WTC11 (cell line): ENCODE data around the gene TM9SF4. TPM values are rescaled to one million over a fixed set of nuclear protein-coding genes. Genes with fewer than 3 reads are reported as not detected.

Source experiments
- ATAC-seq: fragments of 200-7000 bp; cut with Tn5 transposase; 2 replicates; pipeline ENCODE4 v1.10.0; 2021; ENCODE audit warnings: mild to moderate bottlenecking, moderate library complexity
- CTCF ChIA-PET: fragments of 300-600 bp; sonication (Branson Sonifier 250); formaldehyde crosslinking; loops from one replicate; lab custom pipeline; 2021; ENCODE audit warnings: antibody characterized with exemption; lab: Charles Lee
- POLR2A ChIA-PET: fragments of 350-600 bp; sonication (Branson Sonifier 250); formaldehyde crosslinking; loops from one replicate; lab custom pipeline; 2021; ENCODE audit warnings: antibody characterized with exemption; lab: Charles Lee
- DNase-seq: peaks from one replicate; pipeline ENCODE4 v3.0.0; 2021; ENCODE audit warnings: low spot score
- H3K27ac Mint-ChIP-seq: 2 replicates; pipeline ENCODE4 v1.8.0; 2021; ENCODE audit warnings: mixed read lengths
- H3K27me3 Mint-ChIP-seq: 2 replicates; pipeline ENCODE4 v1.8.0; 2021; ENCODE audit warnings: low read depth, mild to moderate bottlenecking, moderate library complexity, mixed read lengths
- H3K36me3 Mint-ChIP-seq: 2 replicates; pipeline ENCODE4 v1.8.0; 2021; ENCODE audit warnings: mixed read lengths
- H3K4me1 Mint-ChIP-seq: 2 replicates; pipeline ENCODE4 v1.8.0; 2022; ENCODE audit warnings: mixed read lengths
- H3K4me3 Mint-ChIP-seq: 2 replicates; pipeline ENCODE4 v1.8.0; 2021; ENCODE audit warnings: mild to moderate bottlenecking, moderate library complexity, mixed read lengths
- H3K9me3 Mint-ChIP-seq: 2 replicates; pipeline ENCODE4 v1.8.0; 2021; ENCODE audit warnings: mixed read lengths
- ARID4B ChIP-seq: sonication (generic); formaldehyde crosslinking; IDR thresholded peaks from 2 replicates; pipeline ENCODE4 v1.8.0; 2023; ENCODE audit warnings: missing genetic modification reagents, mild to moderate bottlenecking, borderline replicate concordance
- ATF1 ChIP-seq: sonication (generic); formaldehyde crosslinking; IDR thresholded peaks from 2 replicates; pipeline ENCODE4 v1.8.1; 2023; ENCODE audit warnings: mild to moderate bottlenecking, moderate library complexity, missing genetic modification reagents
- EMX1 ChIP-seq: fragments of 250-450 bp; sonication (Bioruptor Pico); IDR thresholded peaks from 2 replicates; pipeline ENCODE4 v1.8.0; 2021; ENCODE audit warnings: mild to moderate bottlenecking
- ERG ChIP-seq: fragments of 250-450 bp; sonication (Bioruptor Pico); IDR thresholded peaks from 2 replicates; pipeline ENCODE4 v1.8.0; 2021; ENCODE audit warnings: mild to moderate bottlenecking
- ESRRA ChIP-seq: sonication (generic); formaldehyde crosslinking; IDR thresholded peaks from 2 replicates; pipeline ENCODE4 v1.8.1; 2022; ENCODE audit warnings: mild to moderate bottlenecking, missing genetic modification reagents, borderline replicate concordance
- GABPB1 ChIP-seq: sonication (generic); formaldehyde crosslinking; IDR thresholded peaks from 2 replicates; pipeline ENCODE4 v1.8.1; 2023; ENCODE audit warnings: mild to moderate bottlenecking, missing genetic modification reagents
- MLX ChIP-seq: sonication (generic); formaldehyde crosslinking; IDR thresholded peaks from 2 replicates; pipeline ENCODE4 v1.8.1; 2023; ENCODE audit warnings: mild to moderate bottlenecking, missing genetic modification reagents, moderate library complexity
- TEAD4 ChIP-seq: sonication (generic); formaldehyde crosslinking; IDR thresholded peaks from 2 replicates; pipeline ENCODE4 v1.8.0; 2022; ENCODE audit warnings: mild to moderate bottlenecking, missing genetic modification reagents
- ZBTB21 ChIP-seq: sonication (generic); formaldehyde crosslinking; IDR thresholded peaks from 2 replicates; pipeline ENCODE4 v1.8.1; 2023; ENCODE audit warnings: mild to moderate bottlenecking, missing genetic modification reagents, borderline replicate concordance
- ZBTB43 ChIP-seq: sonication (generic); formaldehyde crosslinking; IDR thresholded peaks from 2 replicates; pipeline ENCODE4 v1.8.1; 2023; ENCODE audit warnings: mild to moderate bottlenecking, missing genetic modification reagents
- ZMAT4 ChIP-seq: fragments of 250-450 bp; sonication (Bioruptor Pico); IDR thresholded peaks from 2 replicates; pipeline ENCODE4 v1.9.0; 2021; ENCODE audit warnings: mild to moderate bottlenecking
- ZNF232 ChIP-seq: sonication (generic); formaldehyde crosslinking; IDR thresholded peaks from 2 replicates; pipeline ENCODE4 v1.8.0; 2022; ENCODE audit warnings: mild to moderate bottlenecking, missing genetic modification reagents
- ZNF416 ChIP-seq: fragments of 250-450 bp; sonication (Bioruptor Pico); IDR thresholded peaks from 2 replicates; pipeline ENCODE4 v1.9.0; 2021; ENCODE audit warnings: mild to moderate bottlenecking, inconsistent platforms
- total RNA-seq: library from RNA; stranded (reverse); gene quantifications from 3 replicates; pipeline ENCODE4 v1.2.3, GENCODE V29; 2021
- TF ChIP-seq, protein P1 (sequence below): sonication (generic); formaldehyde crosslinking; IDR thresholded peaks from 2 replicates; pipeline ENCODE4 v1.8.1; 2022; ENCODE audit warnings: missing genetic modification reagents, borderline replicate concordance
- TF ChIP-seq, protein P2 (sequence below): sonication (generic); formaldehyde crosslinking; IDR thresholded peaks from 2 replicates; pipeline ENCODE4 v1.8.1; 2023; ENCODE audit warnings: mild to moderate bottlenecking, missing genetic modification reagents
- TF ChIP-seq, protein P3 (sequence below): fragments of 250-450 bp; sonication (Bioruptor Pico); conservative IDR thresholded peaks from 2 replicates; pipeline ENCODE4 v1.9.0; 2021; ENCODE audit warnings: mild to moderate bottlenecking

TM9SF4 gene
- total RNA-seq, 1 experiment from 2014 or later, result 44.8 TPM

GRCh38 chr20:32158943-32159660, 49.6 kb downstream of the TM9SF4 start:
- Mint-ChIP-seq H3K4me1 (no peaks in the 10 kb centered on the region), H3K27me3 (no peaks in the 10 kb centered on the region), H3K27ac (no peak overlapping the region), H3K36me3 (peaks cover 47% of the 10 kb centered on the region), H3K4me3 (no peak overlapping the region), H3K9me3 (no peaks in the 10 kb centered on the region)
- POLR2A ChIA-PET, result no interaction called here
- TF ChIP-seq ZNF416 (no peak), EMX1 (CRISPR knock-in tag) (no peak), ATF1 (CRISPR knock-in tag) (no peak), ZBTB43 (CRISPR knock-in tag) (no peak), TEAD4 (CRISPR knock-in tag) (no peak)
- TF ChIP-seq, protein P1, sequence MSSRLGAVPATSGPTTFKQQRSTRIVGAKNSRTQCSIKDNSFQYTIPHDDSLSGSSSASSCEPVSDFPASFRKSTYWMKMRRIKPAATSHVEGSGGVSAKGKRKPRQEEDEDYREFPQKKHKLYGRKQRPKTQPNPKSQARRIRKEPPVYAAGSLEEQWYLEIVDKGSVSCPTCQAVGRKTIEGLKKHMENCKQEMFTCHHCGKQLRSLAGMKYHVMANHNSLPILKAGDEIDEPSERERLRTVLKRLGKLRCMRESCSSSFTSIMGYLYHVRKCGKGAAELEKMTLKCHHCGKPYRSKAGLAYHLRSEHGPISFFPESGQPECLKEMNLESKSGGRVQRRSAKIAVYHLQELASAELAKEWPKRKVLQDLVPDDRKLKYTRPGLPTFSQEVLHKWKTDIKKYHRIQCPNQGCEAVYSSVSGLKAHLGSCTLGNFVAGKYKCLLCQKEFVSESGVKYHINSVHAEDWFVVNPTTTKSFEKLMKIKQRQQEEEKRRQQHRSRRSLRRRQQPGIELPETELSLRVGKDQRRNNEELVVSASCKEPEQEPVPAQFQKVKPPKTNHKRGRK (CRISPR knock-in tag), result no peak
- CTCF ChIA-PET, result no interaction called here
- ATAC-seq (no peak), DNase-seq (no peak)

DNA sequence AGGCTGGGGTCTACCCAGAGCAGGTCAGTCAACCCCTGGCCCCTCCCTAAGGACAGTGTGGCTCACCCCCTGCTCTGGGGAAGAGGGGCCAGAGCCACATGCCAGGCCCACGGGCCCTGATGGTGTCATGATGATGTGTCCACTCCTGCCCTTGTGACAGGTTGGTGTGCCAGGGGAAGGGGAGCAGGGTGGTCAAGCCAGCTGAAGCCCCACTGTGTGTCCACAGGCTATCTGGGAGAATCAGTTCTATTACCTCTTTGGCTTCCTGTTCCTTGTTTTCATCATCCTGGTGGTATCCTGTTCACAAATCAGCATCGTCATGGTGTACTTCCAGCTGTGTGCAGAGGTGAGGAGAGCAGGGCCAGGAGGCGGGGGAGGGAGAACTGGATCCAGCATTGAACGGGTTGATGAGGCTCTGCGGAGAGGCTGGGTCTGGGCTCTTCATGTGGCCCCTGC, 50.3 kb downstream of the TM9SF4 start:
- no peak for ATAC-seq
- DNase-seq, result no peak
- no peak for TF ChIP-seq ZNF232 (CRISPR knock-in tag)
- no peak for TF ChIP-seq ZBTB43 (CRISPR knock-in tag)
- no peak for TF ChIP-seq ERG
- TF ChIP-seq ZMAT4 (CRISPR knock-in tag), result no peak
- TF ChIP-seq GABPB1 (CRISPR knock-in tag), result no peak
- no peak for TF ChIP-seq ZNF416
- TF ChIP-seq MLX (CRISPR knock-in tag), result no peak
- TF ChIP-seq ZBTB21 (CRISPR knock-in tag), result no peak
- TF ChIP-seq, protein P2, sequence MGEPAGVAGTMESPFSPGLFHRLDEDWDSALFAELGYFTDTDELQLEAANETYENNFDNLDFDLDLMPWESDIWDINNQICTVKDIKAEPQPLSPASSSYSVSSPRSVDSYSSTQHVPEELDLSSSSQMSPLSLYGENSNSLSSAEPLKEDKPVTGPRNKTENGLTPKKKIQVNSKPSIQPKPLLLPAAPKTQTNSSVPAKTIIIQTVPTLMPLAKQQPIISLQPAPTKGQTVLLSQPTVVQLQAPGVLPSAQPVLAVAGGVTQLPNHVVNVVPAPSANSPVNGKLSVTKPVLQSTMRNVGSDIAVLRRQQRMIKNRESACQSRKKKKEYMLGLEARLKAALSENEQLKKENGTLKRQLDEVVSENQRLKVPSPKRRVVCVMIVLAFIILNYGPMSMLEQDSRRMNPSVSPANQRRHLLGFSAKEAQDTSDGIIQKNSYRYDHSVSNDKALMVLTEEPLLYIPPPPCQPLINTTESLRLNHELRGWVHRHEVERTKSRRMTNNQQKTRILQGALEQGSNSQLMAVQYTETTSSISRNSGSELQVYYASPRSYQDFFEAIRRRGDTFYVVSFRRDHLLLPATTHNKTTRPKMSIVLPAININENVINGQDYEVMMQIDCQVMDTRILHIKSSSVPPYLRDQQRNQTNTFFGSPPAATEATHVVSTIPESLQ (CRISPR knock-in tag), result no peak
- TF ChIP-seq, protein P3, sequence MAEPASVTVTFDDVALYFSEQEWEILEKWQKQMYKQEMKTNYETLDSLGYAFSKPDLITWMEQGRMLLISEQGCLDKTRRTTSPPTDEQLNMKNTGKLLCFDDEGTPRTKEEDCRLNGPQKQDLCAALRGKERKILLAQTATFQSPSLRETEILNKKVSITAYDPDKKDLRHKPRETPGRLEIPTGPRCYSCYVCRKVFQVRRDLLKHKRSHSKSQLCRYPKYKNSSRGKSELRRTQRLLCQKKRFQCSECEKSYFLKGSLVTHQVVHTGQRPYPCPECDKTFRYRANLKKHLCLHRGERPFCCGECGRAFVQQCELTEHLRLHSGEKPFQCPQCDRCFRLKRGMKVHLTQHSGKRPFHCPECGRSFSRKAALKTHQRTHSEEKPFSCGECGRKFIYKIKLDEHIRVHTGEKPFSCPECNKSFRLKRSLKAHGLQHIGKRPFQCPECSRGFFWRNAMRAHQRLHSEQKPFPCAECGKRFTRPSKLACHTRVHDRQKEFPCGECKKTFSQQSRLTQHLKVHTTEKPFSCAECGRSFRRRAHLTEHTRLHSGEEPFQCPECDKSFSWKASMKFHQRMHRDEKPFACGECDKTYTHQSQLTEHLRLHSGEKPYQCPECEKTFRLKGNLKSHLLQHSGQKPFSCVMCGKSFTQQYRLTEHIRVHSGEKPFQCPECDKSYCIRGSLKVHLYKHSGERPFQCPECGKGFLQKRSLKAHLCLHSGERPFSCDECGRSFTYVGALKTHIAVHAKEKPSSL (CRISPR knock-in tag), result no peak
- TF ChIP-seq ESRRA (CRISPR knock-in tag), result no peak
- no peak for TF ChIP-seq ARID4B (CRISPR knock-in tag)

More for the DNA sequence above, 50.3 kb downstream of the TM9SF4 start:
- ChIA-PET CTCF (no interaction called here), POLR2A (no interaction called here)
- Mint-ChIP-seq H3K27me3 (no peaks in the 10 kb centered on the region), H3K36me3 (peaks cover 50% of the 10 kb centered on the region), H3K27ac (no peak overlapping the region), H3K4me1 (no peaks in the 10 kb centered on the region), H3K9me3 (no peaks in the 10 kb centered on the region), H3K4me3 (no peak overlapping the region)
